GM19035 (cell line): ENCODE results near the gene FGD5.

Experiments
- ATAC-seq: cut with Tn5 transposase; IDR thresholded peaks from one replicate; pipeline ENCODE4 v1.9.1; 2021; ENCODE audit not compliant: unreplicated experiment

FGD5 gene

DNA sequence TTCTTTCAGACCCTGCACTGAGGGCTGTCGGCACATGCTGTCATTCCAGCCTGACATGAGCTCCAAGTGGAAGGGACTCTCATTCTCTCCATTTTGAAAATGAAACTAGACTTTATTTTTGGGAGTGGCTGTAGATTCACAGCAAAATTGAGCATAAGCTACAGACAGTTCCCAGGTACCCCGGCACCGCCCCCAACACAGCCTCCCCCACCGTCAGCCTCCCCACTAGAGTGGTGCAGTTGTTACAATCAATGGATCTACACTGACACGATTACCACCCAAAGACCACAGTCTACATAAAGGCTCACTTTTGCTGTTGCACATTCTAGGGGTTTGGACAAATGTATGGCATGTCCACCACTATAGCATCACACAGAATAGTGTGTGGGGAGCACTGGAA lies 29.5 kb upstream of the FGD5 start:
- ATAC-seq = no peak

DNA sequence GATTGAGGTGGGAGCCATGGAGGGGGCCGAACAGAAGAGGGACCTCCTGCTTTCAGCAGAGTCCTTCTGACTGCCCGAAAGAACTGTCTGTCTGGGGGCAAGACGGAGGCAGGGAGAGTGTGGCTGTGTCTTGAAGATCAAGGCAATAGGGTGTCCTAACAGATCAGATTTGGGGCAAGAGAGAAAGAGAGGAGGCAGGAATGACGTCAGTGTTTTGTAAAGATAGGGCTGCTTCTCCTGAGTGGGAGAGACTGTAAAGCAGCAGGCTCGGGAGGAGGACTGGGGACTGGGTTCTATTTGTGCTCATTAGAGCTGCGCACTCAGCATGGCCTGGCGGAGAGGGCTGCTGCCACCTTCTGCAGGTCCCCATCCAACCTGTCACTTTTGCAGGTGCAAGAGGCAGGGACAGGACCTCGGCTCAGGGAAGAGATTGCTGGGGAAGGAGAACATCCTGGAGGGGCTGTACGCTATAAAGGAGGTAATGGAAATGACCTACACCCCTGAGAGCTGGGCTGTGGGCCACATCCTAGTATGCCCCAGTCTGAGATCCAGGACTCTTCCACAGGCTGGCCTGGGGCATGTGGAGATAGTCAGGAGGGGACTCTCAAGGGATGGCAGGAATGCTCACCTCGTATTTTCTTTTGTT lies 29.0 kb upstream of the FGD5 start:
- ATAC-seq = no peak

DNA sequence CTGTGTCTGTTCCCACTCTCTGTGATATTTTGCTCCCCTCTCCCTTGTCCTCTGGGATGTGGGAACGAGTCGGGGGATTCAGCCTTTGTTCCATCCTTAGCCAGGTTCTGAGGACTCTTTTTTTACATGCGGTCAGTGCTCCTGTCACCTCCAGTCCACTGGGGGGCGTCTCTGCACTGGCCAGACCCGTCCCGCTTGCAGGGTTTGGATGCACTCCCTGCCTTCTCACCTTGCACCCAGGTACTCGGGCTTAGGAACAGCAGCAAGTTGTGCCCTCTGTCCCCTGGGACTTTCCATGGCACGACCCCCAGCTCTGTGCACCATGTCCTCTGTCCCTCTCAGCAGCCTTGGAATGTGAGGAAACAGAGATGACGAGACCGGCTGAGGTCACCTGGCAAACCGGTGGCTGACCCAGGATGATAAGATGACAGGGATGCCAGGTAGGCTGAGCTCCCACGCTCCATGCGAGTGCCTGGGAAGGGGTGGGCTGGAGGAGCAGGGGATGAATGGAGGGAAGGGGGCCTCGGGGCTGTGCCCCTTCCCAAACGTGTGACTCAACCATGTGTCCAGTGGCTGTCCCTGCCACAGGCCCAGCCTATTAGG lies 27.3 kb upstream of the FGD5 start:
- ATAC-seq = no peak

DNA sequence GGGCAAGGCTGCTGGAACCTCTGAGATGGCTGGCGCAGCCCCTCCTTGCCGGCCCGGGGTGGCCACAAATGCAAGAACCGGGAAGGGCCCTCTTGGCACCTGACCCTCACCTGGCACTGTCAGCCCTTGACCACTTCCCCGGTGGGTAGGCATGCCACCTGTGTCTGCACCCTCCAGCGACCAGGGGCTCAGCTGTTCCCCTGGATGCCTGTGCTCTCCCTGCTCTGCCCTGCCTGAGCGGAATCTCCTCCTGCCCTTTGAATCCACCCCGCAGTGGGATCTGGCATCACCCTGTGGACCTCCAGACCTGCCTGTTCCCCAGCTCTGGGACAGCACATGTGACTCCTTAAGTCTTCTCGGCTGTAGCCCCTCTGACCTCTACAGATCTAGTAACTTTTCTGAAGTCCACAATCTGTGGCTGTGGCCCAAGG lies 26.1 kb upstream of the FGD5 start:
- no peak for ATAC-seq

DNA sequence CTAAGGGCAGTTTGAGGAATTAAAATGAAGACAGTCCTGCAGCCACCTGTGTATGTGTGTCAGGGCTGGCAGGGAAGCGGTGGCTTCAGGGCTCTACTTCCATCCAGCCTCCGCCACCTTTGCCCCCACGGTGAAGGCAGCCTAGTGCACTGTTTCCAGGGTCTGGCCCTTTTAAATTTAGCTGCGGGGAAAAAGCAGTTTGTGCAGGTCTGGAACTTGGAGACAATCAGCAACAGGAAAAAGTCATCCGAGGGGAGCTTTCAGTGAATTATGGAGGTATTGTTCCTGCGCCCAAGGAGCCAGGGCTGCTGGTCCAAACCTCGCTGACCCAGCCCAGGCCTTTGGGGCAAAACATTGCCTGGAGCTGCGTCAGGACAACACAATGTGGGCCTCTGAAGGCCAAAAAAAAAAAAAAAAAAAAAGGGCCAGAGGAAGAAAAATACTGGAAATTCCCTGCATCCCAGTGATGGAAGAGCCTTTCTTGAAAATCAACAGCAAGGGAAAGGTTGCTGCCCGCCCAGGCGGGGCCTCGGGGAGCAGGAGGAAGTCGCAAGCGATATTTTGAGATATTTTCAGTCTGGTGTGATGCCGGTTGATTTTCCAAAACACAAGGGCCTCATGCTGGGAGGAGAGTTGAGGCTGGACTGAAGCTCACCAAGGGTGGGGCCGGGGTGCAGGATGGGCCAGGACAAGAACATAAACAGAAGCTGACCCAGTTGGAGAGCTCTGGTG lies 25.5 kb upstream of the FGD5 start:
- no peak for ATAC-seq

DNA sequence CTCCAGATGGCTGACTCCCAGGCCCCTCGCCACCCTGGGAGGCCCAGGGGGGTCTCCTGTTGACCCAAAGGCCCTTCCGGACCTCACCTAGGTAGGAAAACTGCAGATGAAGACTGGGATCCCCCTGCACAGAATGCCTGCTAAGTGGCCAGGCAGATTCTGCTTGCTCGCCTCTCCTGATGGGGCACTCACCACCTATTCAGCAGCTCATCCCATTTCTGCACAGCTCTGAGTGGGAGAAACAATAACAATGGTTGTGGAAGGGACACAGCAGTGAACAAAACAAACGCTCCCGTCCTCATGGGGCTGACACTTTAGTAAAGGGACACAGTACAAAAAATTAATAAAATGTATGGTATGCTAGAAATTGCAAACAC lies 24.9 kb upstream of the FGD5 start:
- ATAC-seq = no peak

DNA sequence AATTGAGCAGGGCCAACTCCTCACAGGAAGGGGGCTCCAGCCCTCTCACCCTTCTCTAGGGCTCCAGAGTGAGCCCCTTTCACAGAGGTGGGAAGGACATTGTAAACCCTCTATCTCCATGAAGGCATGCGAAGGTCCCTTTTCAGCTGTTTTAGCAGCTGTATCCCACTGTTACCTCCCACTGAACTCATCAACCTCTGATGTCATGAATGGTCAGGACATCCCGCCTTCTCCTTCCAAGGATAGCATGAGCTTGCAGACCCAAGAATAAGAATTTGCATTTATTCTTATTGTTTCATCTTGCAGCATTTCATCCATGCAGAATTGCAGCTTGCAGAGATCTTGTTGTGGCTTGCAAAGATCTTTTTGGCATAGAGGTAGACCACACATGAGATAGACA lies 24.3 kb upstream of the FGD5 start:
- ATAC-seq = no peak

DNA sequence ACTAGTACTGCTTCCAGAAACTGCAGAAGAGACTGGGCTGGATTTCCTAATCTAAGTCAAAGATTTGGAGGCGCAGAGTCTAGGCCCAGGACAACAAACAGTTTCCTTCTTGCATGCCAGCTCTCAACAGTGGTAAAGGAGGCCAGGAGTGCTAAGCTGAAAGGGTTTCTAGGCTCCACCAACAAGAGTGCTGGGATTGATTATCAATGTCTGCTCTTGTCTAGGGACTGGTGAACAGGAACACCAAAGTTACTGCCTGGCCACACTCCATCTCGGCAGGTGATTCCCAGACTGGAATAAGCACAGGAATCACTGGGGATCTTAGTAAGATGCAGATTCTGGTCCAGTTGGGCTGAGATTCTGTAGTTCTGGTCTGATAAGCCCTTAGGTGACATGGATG lies 22.8 kb upstream of the FGD5 start:
- ATAC-seq = no peak

DNA sequence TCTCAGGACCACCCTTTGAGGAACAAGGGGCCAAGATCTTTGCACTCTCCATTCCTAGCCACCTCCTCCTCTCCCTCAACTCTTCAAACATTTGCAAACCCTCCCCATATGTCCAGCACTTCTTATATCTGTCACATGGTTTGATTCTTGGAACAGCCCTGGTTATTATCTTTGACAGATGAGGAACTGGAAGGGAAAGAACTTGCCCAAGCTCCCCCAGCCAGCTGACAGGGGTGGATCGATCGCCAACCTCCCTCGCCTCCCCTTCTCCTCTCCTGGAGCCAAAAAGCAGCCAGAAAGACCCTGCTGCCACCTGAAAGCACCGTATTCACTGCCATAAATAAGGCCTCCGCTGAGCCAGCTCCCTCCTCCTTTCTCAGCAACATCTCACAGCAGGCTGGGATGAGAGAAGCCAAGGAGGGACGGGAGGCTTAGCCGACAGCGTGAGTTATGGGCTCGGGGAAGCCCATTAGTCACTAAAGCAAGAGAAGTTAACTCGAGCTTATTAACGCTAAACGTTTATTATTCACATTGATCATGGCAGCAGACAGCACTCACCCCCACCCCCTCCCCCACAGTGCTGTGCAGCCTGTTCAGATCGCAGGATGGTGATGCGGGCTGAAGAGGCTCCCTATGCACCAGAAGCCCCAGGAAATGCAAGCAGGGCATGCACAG lies 22.2 kb upstream of the FGD5 start:
- no peak for ATAC-seq

DNA sequence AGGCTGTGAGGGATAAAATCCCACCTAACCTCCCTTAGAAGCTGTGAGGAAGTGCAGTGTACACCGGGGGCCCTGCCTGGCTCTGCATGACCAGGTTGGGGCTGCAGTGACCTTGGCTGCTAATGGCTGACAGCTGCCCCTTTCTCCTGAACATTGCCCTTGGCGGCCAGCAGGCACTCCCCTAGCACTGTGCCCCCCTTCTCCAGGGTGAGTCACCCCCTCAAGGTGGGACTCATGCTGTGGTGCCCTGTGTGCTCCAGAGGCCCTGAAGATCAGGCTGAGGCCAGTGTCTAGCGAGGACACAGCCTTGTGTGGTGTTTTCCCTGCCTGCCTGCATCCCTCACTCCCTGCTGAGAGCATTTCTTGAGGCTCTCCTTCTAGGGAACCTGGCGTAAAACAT lies 21.0 kb upstream of the FGD5 start:
- no peak for ATAC-seq

DNA sequence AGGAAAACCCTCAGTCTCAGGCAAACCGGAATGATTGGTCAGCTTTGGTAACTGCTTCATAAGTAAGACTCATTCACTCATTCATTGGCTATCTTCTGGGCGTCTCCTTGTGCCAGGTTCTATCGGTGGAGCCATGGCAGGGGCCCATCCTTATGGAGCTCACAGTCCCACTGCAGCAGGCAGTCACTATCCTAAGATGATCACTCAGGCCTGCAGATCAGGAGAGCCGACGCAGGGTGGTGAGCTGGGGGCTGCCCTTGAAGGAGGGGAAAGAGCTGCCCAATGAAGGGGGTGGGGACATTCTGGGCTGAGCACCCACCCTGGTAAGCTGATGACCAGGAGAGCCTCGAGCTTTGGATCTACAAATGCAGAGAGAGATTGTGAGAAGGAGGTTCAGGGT lies 20.5 kb upstream of the FGD5 start:
- no peak for ATAC-seq

DNA sequence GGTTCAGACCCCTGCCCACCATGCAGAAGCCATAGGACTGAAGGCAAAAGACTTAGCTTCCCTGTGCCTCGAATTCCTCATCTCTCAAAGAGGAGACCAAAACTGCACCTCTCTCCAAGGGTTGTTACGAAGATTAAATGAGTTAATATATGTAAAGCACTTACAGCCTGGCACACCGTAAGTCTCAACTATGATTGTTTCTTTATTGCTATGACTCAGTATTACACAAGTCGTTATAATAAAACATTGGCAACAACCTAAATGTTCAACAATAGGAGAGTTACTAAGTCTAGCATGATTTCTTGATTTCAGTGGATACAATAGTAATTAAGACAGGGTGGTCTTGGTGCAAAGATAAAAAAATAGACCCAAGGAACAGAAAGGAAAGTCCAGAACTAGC lies 19.6 kb upstream of the FGD5 start:
- no peak for ATAC-seq

DNA sequence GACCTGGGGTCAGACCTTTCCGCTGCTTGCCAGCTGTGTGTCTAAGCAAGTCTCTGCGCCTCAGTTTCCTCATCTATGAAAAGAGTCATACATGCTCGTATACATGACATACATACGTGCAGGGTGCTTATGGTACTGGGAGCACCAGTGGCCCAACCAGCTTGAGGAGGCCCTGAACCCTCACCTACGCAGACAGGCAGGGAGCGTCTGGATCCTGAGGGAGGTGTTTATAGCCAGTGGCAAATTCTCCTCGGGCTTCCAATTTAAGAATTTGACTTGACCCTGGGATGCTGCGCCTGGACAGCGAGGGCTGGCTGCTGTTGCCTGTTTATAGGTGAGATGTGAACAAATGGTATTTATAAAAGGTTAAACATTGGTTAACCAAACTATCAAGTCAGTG lies 17.7 kb upstream of the FGD5 start:
- no peak for ATAC-seq

DNA sequence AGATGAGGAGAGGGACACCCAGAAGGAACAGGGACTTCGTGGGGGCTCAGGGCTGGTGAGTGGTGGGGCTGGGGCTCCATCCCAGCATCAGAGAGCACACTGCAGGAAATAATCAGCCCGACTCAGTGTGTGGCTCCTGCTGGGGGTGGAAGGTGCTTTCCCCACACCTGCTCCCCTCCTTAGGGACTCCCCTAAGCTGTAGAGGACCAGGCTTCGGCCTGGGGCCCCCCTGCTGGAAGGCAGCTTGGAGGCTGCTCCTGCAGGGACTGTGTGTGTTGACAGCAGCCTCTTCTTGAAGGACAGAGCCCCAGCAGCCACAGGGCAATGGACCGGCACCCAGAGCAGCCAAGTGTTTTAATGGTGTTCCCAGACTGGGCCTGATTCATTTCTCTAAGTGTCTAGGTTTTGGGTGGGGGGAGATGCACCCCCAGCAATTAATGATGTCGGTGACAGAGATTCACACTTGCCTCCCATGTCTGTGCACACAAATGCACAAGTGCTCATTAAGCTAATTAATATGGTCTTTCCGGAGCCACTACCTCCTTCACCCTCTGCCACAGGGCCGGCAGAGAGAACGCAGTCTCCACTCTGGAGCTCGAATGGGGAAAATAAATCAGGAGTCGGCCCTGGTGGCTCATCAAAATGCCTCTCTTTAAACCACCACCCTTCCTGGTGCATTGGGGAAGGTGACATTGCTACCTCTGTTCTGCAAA lies 16.9 kb upstream of the FGD5 start:
- ATAC-seq = no peak

DNA sequence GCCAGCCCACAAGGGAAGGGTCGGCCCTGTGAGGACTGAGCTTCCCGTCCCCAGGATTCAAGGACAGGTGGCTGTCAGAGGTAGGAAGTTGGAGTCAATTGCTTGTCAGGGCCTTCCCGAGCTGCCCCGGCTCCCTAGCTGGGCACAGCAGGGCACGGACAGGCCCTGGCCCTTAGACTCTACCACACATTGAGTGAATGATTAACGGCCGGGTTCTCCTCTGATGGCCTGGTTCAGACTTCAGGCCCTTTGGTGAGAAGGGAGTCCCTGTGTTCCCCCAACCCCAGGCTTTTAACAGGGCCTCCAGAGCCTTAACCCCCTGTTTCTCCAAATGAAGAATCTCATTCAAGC lies 16.4 kb upstream of the FGD5 start:
- no peak for ATAC-seq

DNA sequence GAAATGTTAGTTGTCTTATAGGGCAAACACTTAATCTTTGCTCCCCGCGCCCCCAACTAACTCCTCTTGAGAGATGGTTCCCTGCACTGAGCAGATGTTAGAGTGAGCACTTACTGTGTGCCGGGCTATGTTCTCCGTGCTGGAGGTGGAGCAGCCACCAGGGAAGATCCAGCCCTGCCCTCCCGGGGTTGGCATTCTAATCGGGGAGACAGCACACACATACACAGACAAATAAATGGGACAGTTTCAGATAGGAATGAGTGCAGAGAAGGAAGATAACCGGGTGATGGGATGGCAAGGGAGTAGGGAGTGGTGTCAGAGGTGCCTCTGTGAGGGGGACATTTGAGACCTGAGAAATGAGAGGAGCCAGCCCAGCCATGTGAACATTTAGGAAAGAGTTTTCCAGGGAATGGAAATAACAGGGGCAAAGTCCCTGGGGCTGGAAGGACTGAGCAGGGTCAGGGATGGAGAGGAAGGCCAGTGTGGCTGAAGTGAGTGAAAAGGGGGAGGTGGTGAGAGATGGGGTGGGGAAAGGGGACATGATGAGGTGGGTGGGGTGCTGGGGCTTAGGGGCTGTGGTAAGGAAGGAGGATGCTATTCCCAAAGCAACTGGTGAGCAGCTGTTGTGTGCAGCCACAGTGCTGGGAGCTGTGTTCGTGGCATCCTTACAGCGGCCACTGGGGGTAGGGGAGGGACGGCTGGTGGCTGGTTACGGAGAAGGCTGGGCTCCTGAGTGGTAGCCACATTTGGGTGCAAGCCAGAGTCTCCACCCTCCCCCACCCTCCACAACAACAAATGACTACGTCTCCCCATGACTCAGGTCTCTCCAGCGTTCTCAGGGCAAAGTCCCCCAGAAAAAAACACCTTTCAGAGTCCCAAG lies 15.4 kb upstream of the FGD5 start:
- no peak for ATAC-seq

DNA sequence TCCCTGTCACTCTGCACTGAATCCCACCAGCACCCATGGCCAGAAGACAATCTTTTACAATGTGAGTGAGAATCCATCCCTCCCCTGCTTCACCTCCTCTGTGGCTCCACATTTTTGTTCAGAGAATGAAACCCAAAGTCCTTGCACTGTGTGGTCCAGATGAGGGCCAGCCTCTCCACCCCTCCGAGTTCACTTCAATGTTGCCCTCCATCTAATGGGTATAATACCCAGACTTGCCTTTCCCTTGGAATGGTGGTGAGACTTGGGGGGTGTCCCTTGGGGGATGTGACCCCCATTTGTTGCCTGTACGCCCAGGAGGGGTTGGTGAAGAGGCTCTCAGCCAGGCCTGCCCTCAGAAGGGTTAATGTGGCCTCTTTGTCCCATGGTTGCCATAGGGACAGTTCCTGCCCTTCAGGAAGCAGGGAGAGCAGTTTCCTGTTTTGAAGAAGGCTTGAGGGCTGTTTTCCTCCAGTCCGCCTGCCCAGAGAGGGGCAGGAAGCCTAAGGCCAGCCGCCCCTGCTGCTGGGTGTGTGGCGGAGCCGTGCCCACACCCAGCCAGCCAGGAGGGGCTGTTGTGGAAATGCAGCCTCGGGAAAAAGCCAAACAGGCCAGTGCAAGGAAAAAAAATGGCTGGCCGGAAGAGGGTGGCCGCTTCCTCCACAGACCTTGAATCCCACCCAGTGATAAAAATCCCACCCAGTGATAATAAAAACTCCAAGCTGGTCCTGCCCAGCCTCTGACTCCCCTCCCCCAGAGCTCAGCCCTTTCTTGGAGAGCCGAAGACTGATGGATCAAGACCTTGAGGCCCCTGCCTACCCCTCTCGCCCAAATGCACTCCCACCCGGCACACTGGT lies 14.6 kb upstream of the FGD5 start:
- ATAC-seq = no peak

DNA sequence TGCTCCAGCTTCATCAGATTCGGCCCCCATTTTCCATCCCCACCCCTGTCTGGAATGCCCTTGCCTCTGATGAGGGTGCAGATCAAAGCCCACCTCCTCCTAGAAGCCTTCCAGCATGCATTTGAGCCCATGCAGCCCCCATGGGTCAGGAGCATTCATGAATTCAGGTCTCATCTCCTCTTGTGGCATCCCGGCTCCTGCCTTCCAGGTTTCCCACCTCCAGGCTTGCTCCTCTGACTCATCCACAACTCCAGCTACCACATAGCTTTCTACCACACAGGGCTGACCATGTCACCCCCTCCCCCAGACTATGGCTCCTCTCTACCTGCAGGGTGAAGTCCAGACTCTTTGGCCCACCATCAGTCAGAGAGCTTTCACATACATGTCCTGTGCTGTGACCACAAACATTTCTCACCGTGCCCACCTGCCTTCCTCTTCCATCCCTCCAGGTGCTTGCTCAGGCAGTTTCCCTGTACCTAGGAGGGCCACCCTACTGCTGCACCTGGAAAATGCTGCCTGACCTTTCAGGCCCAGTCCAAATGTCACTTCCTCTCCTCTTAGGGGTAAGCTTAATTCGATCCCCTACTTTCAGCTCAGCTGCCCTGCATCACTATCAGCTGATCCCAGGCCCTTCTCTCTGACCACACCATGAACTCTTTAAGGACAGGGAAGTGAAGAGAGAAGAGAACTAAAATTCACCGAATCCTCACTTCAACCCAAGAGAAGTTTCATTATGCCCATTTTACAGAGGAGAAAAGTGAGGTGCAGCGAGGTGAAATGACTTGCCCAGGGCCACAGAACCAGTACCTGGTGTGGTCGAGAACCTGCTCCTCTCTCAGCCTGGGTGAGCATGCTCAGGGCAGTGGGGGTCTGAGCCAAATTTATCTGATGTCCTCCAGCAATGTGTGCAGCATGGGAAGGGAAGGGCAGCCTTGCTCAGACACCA lies 13.7 kb upstream of the FGD5 start:
- ATAC-seq = no peak
